OCI-M1 (cell line): ENCODE measurements around the gene CD163L1.
"Not testable (repeated sequence)": the region's sequence is repeated elsewhere in the genome, so short reads cannot be mapped to it uniquely, and the experiment has no call there.

Source experiments
- DNase-seq: peaks from one replicate; lab custom pipeline; 2025; lab: John Stamatoyannopoulos, UW

Gene CD163L1

GRCh38 chr12:7444076-7444475 is at the start of gene CD163L1:
Gene CD163L1, minus strand, starts transcription at chr12:7444153. Its CDS starts 26 bp downstream, at chr12:7444127.
- peak; percentile 30 for DNase-seq

DNA sequence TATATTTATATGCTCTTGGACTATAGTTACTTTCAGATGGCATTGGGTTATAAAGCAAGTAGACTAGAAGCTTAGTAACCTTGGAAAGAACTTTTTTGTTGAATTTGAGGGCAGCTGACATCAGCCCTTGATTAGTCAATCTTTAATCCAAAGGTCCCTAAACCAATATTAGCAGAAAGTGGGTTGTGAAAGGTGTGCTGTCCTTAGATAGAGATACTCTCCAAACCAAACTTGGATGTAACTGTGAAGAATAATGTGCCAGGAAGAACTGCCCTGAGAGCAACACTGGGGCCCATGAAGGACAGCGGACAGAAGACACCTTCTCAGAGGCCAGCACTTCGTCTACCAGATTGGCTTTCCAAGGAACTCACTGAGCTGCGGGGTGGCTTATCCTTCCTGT is 49.1 kb upstream of the CD163L1 start:
- DNase-seq = no peak

- DNase-seq = no peak
Observed at GRCh38 chr12:7486512-7486911, 42.6 kb upstream of the CD163L1 start.

DNA sequence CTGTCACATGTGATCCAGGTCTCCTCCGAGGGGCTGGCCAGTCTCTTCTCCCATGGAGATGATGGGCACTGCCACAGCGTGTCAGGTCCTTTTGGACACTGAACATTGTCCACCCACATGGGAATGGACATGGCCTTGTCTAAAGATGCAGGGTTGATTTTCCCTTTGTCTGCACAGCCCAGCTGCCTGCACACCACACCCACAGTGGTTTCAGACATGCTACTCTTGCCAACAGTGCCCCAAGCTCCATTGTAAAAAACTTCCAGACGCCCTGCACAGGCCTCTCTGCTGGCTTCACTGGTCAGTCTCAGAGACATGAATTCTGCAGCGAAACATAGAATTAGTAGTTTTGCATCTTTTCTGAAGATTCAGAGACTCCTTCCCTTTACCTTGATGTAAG is 41.1 kb upstream of the CD163L1 start:
- no peak for DNase-seq

DNA sequence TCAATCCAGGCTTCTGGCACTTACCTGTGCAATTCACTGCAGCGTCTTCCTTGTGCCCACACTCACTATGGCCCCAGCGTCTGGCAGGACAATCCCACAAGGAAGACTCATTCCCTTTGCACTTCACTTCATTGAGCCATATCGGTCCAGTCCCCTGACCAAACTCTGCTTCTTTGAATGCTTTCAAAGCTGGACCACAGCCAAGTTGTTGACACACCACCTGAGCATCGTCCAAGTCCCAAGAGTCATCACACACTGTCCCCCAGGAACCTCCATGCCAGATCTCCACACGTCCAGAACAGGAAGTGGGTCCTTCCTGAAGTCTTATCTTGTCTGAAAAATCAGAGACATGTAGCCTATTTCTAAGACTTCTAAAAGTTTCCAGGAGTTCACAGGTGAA is 39.4 kb upstream of the CD163L1 start:
- DNase-seq = no peak

DNA sequence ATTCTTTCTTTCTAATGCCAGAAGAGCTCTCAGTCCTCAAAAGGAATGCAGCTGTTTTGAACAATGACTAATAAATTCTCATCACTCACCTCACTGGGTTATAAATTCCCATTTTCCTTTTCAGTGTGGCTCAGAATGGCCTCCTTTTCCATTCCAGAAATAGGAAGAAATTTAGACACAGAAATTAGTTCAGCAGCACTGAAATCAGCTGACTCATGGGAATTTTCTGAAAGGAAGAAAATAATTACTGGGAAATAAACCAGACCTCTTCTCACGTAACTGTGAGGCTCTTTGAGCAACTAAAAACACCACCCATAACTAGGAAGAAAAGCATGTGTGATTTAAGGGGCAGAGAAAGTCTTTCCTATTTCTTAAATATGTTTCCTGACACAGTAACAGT is 35.8 kb upstream of the CD163L1 start:
- no peak for DNase-seq

DNA sequence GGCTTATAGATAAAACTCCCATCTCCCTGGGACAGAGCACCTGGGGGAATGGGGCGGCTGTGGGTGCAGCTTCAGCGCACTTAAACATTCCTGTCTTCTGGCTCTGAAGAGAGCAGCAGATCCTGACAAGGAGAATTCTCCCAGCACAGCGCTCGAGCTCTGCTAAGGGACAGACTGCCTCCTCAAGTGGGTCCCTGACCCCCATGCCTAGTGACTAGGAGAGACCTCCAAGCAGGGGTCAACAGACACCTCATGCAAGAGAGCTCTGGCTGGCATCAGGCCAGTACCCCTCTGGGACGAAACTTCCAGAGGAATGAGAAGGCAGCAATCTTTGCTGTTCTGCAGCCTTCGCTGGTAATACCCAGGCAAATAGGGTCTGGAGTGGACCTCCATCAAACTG is 28.1 kb upstream of the CD163L1 start:
- DNase-seq = no peak

DNA sequence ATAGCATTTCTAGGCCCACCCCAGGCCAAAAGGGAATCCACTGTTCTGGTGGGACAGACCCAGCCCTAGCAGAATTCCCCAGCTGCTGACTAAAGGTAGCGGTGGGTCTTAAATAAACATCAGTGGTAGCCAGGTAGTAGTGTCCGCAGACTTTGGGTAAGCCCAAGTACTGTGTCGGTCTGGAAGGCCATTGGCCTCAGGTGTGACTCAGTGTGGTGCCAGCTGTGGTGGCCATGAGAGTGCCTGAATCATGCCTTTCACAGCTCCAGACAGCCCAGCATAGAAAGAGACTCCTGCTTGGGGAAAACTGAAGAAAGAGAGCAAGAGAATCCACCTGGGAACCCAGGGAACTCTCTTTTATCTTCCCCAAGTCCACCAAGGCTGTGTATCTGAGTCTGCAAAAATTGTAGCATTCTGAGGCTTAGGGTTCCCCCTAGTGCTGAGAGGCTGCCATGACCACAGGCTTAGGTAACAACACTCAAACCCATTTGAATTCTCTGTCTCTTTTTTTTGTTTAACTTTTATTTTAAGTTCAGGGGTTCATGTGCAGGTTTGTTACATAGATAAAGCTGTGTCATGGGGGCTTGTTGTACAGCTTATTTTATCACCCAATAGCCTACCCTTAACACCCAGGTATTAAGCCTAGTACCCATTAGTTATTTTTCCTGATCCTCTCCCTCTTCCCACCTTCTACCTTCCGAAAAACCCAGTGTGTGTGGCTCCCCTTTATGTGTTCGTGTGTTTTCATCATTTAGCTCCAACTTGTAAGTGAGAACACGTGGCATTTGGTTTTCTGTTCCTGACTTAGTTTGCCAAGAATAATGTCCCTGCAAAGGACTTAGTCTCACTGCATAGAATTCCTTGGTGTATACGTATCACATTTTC is 16.7 kb upstream of the CD163L1 start:
- DNase-seq = peak; percentile 81

GRCh38 chr12:7459973-7460372 is 16.0 kb upstream of the CD163L1 start:
- no peak for DNase-seq

DNA sequence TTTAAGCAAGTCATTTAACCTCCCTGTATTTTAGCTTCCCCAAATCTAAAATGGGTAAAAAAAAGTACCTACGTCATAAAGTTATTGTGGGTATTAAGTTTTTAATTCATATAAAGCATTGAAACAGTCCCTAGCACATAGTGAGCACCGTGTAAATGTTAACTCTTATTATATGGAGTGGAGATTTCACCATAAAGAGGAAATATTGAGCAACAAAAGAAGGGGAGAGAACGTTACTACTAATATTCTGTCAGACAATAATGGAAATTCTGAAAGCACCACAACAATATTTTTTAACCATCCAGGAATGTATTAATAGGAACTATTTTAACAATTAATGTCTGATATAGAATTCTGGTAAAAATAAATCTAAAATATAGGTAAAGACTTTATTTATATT is 7.8 kb upstream of the CD163L1 start:
- DNase-seq = no peak

- no peak for DNase-seq
Observed at GRCh38 chr12:7450667-7451066, 6.7 kb upstream of the CD163L1 start.

DNA sequence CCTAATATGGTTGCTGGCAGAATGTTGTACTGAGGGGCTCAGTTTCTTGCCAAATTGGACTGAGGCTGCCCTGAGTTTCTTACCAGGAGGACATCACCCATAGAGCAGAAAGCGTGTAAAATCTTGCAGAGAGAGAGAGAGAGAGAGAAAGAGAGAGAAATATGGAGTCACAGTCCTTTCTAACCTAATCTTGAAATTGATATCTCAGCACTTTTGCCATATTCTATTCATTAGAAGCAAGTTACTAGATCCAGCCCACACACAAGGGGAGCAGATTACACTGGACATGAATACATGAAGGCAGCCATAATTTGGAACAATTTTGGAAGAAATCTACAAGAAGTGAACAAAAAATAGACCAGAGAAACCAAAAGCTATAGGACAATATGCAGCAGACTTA is 4.1 kb upstream of the CD163L1 start:
- no peak for DNase-seq

- no peak for DNase-seq
Observed at GRCh38 chr12:7444537-7444936, 584 bp upstream of the CD163L1 start.

DNA sequence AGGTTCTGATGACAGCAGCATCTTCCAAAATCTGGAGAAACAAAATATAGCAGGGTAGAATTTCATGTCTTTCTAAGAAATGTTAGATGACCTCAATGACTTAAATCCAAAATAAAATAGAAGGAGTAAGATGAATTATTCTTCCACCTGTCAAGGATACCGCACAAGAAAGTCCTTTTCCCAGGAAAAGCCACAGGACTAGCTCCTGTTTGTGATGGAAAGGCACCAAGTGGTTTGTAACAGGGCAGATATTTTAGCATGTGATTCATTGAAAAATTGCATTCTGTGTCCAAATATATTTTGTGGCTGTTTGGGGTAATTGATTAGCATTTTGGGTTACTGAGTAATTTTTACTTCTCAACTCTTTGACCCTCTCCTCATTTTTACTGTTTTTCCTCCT is 2.7 kb downstream of the CD163L1 start:
- DNase-seq = no peak

DNA sequence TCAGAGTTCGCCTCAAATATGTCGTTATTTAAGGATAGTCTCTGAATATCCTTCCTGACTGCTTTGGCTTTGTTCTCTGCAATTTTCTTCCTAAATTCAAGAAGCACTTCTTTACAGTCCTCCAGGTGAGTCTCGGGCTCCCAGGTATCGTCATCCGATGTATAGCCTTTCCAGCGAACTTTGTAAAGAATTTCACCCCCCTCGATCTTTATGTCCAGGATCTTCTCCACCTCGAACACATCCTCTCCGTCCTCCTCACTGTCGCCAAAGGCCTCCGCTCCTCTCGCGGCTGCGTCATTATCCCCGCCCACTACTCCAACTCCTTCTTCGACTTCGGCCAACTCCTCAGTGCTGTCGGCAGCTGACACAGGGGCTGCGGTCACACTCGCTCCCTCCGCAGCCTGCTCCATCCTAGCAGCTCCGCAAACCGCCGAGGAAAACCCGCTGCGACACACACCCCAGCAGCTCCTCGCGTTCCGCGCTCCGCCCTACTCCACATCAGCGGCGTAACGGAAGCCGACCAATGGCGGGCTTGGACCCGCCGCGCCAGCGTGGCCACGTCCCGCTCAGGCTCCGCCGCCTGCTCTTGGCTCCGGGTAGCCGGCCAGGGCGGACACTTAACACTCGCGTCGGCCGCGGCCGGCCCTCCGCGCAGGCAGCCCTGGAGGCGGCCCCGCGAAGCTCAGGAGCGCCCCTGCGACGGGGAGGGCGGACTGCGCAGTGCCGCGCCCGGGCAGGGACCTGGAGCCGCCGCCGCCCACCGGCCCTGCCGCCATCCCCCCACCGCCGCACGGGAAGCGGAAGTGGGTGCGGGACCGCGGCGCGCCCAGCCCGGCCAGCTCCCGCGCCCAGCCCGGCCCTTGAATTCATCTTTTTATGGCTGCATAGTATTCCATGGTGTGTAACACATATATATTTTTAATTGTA is 4.1 kb downstream of the CD163L1 start:
- no peak for DNase-seq

GRCh38 chr12:7438291-7438995 is 5.5 kb downstream of the CD163L1 start:
- not testable (repeated sequence) for DNase-seq

GRCh38 chr12:7437494-7437893 is 6.5 kb downstream of the CD163L1 start:
- not testable (repeated sequence) for DNase-seq

DNA sequence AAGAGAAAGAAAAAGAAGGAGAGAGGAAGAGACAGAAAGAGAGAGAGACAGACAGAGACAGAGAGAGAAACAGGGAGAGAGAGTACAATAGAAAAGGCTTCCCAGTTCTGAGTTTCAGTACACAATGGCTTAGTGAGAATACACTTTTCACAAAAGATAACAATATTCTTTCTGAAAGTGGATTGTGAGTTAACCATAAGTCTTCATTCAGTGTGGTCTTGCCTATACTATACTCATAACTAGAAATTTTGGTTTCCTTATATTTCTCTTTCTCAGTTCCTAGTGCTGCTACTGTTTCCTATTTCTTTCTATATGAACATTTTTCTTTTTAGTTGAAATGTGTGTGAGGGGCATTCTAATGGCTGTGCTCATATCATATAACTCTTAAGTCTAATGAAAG is 9.3 kb downstream of the CD163L1 start:
- DNase-seq = no peak

- no peak for DNase-seq
Observed at GRCh38 chr12:7433276-7433822, 10.6 kb downstream of the CD163L1 start.

DNA sequence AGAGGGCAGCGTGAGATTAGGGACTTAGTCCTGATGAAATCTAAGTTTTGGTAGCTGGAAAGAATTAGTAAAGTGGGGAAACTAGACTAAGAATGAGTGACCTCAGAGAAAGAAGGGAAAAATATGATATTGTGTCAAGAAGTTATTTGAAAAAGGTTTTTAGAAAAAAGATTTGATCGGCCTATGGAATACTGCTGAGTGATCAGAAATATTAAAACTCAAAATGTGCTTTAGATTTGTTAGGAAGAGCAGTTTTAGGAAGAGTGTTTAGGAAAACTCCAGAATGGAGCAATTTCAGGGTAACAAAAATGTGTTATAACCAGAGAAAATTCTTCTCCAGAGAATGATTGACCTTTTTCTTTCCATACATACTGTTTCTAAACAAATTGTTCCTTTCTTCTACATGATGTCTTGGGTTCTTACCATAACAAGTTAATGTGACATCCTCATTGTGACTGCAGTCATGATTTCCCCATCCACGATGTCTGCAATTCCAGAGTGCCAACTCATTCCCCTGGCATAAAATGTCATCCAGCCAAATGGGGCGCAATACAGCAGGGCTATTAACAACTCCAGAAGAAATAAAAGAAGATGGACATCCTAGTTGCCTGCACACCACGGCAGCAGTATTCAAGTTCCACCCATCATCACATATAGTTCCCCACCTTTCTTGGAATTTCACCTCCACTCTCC is 11.8 kb downstream of the CD163L1 start:
- no peak for DNase-seq

- DNase-seq = peak; percentile 90
Observed at GRCh38 chr12:7411343-7411742, 32.6 kb downstream of the CD163L1 start.
